AG09319 (cell line): ENCODE measurements around the gene AGPAT3.

ENCODE experiments used
- DNase-seq: peaks from one replicate; pipeline ENCODE4 v3.0.0-alpha.2; 2010; ENCODE audit warnings: low read depth; ENCODE audit errors: extremely low read depth
- TF ChIP-seq, protein P1 (sequence below): IDR thresholded peaks from 2 replicates; pipeline ENCODE4 v1.5.1; 2011; ENCODE audit warnings: low read depth, mild to moderate bottlenecking, inconsistent platforms, low read length, moderate library complexity

AGPAT3 gene

DNA sequence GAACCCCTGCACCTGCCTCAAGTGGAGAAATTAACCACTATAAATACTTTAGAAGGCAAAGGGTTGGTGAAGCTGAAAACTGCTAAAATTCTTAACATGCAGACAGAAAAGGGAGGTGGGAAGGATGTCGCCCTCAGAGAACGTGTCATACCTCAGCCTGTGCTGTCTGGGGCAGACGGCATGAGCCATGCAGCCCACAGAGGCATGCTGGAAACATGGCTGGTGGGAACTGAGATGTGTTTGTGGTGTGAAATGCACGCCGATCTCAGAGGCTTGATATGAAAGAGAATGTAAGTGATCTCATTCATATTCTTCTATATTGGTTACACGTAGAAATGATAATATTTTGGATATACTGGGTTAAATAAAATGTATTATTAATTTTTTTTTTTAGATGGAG is 16.3 kb downstream of the AGPAT3 start:
- TF ChIP-seq, protein P1, sequence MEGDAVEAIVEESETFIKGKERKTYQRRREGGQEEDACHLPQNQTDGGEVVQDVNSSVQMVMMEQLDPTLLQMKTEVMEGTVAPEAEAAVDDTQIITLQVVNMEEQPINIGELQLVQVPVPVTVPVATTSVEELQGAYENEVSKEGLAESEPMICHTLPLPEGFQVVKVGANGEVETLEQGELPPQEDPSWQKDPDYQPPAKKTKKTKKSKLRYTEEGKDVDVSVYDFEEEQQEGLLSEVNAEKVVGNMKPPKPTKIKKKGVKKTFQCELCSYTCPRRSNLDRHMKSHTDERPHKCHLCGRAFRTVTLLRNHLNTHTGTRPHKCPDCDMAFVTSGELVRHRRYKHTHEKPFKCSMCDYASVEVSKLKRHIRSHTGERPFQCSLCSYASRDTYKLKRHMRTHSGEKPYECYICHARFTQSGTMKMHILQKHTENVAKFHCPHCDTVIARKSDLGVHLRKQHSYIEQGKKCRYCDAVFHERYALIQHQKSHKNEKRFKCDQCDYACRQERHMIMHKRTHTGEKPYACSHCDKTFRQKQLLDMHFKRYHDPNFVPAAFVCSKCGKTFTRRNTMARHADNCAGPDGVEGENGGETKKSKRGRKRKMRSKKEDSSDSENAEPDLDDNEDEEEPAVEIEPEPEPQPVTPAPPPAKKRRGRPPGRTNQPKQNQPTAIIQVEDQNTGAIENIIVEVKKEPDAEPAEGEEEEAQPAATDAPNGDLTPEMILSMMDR = no peak

DNA sequence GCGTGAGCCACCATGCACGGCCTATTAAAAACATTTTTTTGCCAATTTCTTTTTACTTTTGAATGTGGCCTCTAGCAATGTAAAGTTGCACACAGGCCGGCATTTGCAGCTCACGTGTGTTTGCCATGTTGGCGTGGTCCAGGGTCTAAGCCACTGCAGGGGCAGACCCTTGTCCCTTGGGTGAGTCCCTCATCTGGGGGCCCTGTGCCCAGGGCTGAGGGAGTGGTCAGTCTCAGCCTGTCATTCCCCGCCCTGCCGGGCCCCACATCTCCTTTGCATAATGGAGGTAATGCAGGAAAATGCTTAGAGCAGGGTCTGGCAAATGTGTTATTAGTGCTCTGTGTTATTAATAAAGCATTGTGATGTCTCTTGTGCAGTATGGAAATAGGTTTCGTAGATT is 16.9 kb downstream of the AGPAT3 start:
- TF ChIP-seq, protein P1 = no peak
- no peak for DNase-seq

More for the DNA sequence above, 16.3 kb downstream of the AGPAT3 start:
- no peak for DNase-seq

DNA sequence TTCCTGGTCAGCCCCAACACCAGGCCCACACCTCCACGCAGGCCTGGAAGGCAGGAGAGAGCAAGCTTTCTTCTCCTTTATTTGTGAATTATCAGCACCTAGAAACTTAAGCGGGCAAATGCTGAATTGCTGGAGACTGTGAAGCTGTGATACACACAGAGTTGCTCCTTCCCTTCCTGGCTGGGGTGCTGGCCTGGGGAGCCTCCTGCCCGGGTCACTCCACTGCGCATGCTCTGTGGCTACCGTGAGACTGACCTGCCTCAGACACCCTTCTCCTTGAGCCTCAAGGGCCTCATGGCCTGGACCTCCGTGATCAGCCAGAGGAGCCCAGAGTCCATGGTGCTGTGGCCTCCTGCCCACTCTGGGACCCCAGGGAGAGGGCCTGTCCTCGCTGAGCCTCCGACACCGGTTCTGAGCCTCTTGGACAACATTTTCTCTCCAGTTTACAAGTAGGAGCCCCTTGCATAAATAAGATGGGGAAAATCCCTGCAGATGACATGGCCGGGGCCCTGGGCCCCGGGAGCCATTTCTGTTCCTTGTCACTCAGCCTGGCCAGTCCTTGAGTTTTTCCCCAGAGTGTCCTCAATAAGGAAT is 18.0 kb downstream of the AGPAT3 start:
- TF ChIP-seq, protein P1 = no peak
- DNase-seq = no peak

DNA sequence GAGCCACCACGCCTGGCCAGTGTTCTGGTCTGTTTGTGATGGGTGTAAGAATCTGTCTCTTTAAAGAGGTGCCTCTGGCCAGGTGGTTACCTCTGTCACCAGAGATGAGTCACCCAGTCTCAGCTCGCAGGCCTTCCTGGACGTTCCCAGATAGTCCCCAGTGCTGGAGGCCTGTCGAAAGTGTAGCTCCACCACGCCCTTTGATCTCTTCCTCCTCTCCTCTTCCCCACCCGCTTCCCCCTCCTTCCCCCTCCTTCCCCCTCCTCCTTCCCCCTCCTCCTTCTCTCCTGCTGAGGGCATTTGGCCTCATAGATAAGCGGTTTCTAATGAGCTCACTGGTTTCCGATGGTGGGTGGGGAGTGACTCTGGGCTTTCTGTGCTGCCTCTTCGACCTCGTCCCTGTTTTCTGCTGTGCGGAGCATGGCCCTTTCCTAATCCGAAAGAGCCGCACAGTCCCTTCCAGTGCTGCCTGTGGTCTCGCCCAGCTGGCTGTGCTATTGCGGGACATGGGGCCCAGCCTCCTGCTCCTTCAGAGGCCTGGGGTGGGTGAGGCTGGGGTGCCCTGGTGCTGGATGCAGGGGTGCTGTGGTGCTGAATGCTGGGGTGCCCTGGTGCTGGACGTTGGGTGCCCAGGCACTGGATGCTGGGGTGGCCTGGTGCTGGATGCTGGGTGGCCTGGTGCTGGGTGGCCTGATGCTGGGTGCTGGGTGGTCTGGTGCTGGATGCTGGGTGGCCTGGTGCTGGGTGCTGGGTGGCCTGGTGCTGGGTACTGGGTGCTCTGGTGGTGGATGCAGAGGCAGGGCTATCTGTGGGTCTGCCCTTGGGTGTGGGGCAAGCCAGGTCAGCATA is 19.2 kb downstream of the AGPAT3 start:
- no peak for DNase-seq
- TF ChIP-seq, protein P1 = no peak

DNA sequence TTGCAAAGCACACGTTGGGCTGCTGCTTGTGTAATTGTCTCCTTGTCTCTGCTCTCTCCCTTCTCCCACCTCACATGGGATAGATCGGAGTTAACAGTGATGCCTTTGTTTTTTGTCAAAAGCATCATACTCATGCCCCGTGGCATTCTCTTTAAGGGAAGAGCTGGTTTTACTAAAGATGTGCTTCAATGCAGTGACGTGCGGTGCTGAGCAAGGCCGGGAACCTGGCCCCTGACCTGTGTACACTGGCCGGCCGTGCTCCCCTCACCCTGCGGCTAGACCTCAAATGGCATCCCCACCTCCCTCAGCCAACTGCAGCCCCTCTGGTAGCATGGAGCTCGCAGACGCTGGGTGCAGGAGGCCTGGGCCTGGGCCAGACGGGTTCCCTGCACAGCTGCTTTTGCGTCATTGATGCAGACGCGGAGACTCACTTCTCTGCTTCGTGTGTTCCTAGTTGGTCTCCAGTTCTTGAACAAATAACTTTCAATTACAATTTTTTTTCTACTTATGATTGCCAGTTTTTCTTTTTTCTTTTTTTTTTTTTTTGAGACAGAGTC is 19.9 kb downstream of the AGPAT3 start:
- TF ChIP-seq, protein P1 = no peak
- DNase-seq = no peak

DNA sequence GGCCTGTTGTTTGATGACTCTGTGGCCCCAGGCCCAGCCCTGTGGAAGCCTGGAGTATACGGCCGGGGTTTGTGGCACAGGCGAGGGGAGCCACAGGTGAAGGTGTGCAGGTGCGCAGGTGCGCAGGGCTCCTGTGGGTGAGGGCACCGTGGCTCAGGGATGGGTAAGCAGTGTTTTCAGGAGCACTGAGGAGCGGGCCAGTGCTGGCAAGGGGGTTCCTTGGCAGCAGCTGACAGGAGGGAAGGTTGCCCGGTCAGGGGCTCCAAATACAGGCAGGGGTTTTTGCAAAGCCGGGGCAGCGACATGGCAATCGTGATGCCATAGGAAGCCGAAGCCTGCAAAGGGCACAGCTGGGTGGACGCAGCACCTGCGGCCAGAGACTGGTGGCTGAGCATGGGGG is 20.7 kb downstream of the AGPAT3 start:
- TF ChIP-seq, protein P1 = no peak

DNA sequence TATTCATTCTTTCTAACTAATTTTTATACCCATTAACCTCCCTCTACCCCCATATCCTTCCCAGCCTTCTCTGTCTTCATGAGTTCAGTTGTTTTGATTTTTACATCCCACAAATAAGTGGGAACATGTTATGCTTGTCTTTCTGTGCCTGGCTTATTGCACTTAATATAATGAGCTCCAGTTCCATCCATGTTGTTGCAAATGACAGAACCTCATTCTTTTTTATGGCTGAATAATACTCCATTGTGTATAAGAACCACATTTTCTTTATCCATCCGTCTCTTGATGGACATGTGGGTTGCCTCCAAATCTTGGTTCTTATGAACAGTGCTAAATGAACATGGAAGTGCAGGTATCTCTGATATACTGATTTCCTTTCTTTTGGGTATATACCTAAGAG is 21.5 kb downstream of the AGPAT3 start:
- TF ChIP-seq, protein P1 = no peak
- no peak for DNase-seq

More for the DNA sequence above, 20.7 kb downstream of the AGPAT3 start:
- no peak for DNase-seq
